Measurements from ENCODE around the gene PRR5L.

Gene PRR5L

DNA sequence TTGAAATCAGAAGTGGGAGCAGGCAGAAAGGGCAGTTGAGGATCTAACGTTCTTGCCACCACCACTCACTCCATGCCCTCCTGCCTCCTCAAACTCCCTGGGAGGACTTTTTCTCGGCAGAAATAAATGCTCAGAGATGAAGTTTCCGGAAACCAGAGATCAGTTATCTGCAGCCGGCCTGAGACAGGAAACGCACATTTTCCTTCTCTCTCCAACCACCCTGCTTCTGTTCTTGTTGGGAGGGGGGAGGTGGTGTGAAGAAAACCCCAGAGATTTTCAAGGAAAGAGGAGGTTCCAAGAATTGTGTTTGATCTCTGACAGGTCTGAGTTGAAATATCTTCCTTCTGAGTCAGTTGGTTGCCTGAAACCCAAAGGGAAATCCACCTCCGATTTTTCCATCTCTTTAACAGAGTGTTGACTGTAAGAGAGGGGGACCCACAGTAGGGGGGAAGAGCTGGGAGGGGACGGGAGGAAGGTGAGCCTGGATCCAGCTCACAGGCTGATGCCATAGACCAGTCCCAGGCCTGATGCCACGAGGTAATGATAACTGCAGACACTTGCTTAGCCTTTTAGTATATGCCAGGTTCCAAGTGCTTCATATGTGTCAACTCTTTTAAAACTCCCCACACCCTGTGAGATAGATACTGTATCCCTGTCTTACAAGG lies 113.2 kb downstream of the PRR5L start:
- Histone ChIP-seq H3K4me3 (ENCODE audit: low read depth, low read length) (no peak overlapping the region), H3K36me3 (ENCODE audit: control insufficient read depth in 2 of 2, insufficient read depth in 1 of 2, low read length in 2 of 2) (no peaks in the 10 kb centered on the region), H3K4me1 (ENCODE audit: control insufficient read depth, insufficient read depth, low read length) (no peaks in the 10 kb centered on the region), H3K9me3 (ENCODE audit: control insufficient read depth, insufficient read depth, low read depth, low read length) (no peaks in the 10 kb centered on the region), H3K27ac (ENCODE audit: extremely low read depth, low read depth, low read length) (no peak overlapping the region)
- CTCF ChIA-PET, result interaction anchor here (1.0 to 1.2 kb wide), 3 partner anchors 9 to 84 kb away, joined by 3 read pairs; no protein-coding TSS in a partner anchor
- TF ChIP-seq ZNF416 (tag by site-specific recombination; IDR thresholded peaks at IDR 0.05) (no peak), GFI1B (tag by site-specific recombination; IDR thresholded peaks at IDR 0.05) (no peak), ZNF596 (tag by site-specific recombination; IDR thresholded peaks at IDR 0.05) (no peak), KLF7 (tag by site-specific recombination; IDR thresholded peaks at IDR 0.05; ENCODE audit: borderline replicate concordance) (no peak), ZNF707 (tag by site-specific recombination; IDR thresholded peaks at IDR 0.05) (no peak), ZNF140 (tag by site-specific recombination; IDR thresholded peaks at IDR 0.05) (no peak), YY2 (tag by site-specific recombination; IDR thresholded peaks at IDR 0.05) (no peak), ZNF19 (tag by site-specific recombination; IDR thresholded peaks at IDR 0.05; ENCODE audit: low read depth) (no peak), ZNF645 (tag by site-specific recombination; IDR thresholded peaks at IDR 0.05) (no peak), MEIS1 (CRISPR knock-in tag; IDR thresholded peaks at IDR 0.05; ENCODE audit: borderline replicate concordance) (no peak), ZNF704 (tag by site-specific recombination; IDR thresholded peaks at IDR 0.05) (no peak), KLF16 (tag by site-specific recombination; IDR thresholded peaks at IDR 0.05) (no peak), ZNF837 (tag by site-specific recombination; IDR thresholded peaks at IDR 0.05) (no peak), ZNF510 (tag by site-specific recombination; IDR thresholded peaks at IDR 0.05; ENCODE audit: insufficient replicate concordance) (no peak), HOXD13 (CRISPR knock-in tag; IDR thresholded peaks at IDR 0.05; ENCODE audit: borderline replicate concordance) (no peak)
- TF ChIP-seq, protein P1, sequence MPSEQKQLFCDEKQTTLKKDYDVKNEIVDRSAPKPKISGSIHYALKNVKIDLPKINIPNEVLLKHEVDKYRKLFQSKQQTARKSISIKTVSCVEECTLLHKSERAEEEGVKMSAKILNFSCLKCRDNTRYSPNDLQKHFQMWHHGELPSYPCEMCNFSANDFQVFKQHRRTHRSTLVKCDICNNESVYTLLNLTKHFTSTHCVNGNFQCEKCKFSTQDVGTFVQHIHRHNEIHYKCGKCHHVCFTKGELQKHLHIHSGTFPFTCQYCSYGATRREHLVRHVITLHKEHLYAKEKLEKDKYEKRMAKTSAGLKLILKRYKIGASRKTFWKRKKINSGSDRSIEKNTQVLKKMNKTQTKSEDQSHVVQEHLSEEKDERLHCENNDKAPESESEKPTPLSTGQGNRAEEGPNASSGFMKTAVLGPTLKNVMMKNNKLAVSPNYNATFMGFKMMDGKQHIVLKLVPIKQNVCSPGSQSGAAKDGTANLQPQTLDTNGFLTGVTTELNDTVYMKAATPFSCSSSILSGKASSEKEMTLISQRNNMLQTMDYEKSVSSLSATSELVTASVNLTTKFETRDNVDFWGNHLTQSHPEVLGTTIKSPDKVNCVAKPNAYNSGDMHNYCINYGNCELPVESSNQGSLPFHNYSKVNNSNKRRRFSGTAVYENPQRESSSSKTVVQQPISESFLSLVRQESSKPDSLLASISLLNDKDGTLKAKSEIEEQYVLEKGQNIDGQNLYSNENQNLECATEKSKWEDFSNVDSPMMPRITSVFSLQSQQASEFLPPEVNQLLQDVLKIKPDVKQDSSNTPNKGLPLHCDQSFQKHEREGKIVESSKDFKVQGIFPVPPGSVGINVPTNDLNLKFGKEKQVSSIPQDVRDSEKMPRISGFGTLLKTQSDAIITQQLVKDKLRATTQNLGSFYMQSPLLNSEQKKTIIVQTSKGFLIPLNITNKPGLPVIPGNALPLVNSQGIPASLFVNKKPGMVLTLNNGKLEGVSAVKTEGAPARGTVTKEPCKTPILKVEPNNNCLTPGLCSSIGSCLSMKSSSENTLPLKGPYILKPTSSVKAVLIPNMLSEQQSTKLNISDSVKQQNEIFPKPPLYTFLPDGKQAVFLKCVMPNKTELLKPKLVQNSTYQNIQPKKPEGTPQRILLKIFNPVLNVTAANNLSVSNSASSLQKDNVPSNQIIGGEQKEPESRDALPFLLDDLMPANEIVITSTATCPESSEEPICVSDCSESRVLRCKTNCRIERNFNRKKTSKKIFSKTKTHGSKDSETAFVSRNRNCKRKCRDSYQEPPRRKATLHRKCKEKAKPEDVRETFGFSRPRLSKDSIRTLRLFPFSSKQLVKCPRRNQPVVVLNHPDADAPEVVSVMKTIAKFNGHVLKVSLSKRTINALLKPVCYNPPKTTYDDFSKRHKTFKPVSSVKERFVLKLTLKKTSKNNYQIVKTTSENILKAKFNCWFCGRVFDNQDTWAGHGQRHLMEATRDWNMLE (tag by site-specific recombination; conservative IDR thresholded peaks at IDR 0.05; ENCODE audit: low read depth), result no peak
- TF ChIP-seq, protein P2, sequence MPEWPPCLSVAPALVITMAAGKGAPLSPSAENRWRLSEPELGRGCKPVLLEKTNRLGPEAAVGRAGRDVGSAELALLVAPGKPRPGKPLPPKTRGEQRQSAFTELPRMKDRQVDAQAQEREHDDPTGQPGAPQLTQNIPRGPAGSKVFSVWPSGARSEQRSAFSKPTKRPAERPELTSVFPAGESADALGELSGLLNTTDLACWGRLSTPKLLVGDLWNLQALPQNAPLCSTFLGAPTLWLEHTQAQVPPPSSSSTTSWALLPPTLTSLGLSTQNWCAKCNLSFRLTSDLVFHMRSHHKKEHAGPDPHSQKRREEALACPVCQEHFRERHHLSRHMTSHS (tag by site-specific recombination; IDR thresholded peaks at IDR 0.05), result no peak
- POLR2A ChIA-PET, result no interaction called here

GRCh38 chr11:36411202-36411640 lies 115.1 kb downstream of the PRR5L start:
- no peak overlapping the region for H3K4me3 ChIP-seq (ENCODE audit: low read depth, low read length)
- no peaks in the 10 kb centered on the region for H3K4me1 ChIP-seq (ENCODE audit: control insufficient read depth, insufficient read depth, low read length)
- CTCF ChIA-PET, result interaction anchor here (2.0 kb wide), 1 partner anchor 58 kb away, joined by 7 read pairs; no protein-coding TSS in a partner anchor
- no peaks in the 10 kb centered on the region for H3K36me3 ChIP-seq (ENCODE audit: control insufficient read depth in 2 of 2, insufficient read depth in 1 of 2, low read length in 2 of 2)
- POLR2A ChIA-PET, result no interaction called here
- no peak overlapping the region for H3K27ac ChIP-seq (ENCODE audit: extremely low read depth, low read depth, low read length)
- H3K9me3 ChIP-seq (ENCODE audit: control insufficient read depth, insufficient read depth, low read depth, low read length), result no peaks in the 10 kb centered on the region
- TF ChIP-seq ZNF558 (tag by site-specific recombination; IDR thresholded peaks at IDR 0.05) (no peak), ZNF404 (tag by site-specific recombination; IDR thresholded peaks at IDR 0.05) (no peak), ZNF548 (tag by site-specific recombination; IDR thresholded peaks at IDR 0.05) (no peak)
- TF ChIP-seq, protein P3, sequence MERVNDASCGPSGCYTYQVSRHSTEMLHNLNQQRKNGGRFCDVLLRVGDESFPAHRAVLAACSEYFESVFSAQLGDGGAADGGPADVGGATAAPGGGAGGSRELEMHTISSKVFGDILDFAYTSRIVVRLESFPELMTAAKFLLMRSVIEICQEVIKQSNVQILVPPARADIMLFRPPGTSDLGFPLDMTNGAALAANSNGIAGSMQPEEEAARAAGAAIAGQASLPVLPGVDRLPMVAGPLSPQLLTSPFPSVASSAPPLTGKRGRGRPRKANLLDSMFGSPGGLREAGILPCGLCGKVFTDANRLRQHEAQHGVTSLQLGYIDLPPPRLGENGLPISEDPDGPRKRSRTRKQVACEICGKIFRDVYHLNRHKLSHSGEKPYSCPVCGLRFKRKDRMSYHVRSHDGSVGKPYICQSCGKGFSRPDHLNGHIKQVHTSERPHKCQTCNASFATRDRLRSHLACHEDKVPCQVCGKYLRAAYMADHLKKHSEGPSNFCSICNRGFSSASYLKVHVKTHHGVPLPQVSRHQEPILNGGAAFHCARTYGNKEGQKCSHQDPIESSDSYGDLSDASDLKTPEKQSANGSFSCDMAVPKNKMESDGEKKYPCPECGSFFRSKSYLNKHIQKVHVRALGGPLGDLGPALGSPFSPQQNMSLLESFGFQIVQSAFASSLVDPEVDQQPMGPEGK (tag by site-specific recombination; IDR thresholded peaks at IDR 0.05), result no peak
- TF ChIP-seq, protein P4, sequence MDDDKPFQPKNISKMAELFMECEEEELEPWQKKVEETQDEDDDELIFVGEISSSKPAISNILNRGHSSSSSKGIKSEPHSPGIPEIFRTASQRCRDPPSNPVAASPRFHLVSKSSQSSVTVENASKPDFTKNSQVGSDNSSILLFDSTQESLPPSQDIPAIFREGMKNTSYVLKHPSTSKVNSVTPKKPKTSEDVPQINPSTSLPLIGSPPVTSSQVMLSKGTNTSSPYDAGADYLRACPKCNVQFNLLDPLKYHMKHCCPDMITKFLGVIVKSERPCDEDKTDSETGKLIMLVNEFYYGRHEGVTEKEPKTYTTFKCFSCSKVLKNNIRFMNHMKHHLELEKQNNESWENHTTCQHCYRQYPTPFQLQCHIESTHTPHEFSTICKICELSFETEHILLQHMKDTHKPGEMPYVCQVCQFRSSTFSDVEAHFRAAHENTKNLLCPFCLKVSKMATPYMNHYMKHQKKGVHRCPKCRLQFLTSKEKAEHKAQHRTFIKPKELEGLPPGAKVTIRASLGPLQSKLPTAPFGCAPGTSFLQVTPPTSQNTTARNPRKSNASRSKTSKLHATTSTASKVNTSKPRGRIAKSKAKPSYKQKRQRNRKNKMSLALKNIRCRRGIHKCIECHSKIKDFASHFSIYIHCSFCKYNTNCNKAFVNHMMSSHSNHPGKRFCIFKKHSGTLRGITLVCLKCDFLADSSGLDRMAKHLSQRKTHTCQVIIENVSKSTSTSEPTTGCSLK (tag by site-specific recombination; IDR thresholded peaks at IDR 0.05), result no peak

Data from HEK293 (cell line).